Upper lobe of left lung (tissue), 6 donors: ENCODE measurements around the gene GATA5. TPM values are rescaled to one million over a fixed set of nuclear protein-coding genes. Genes with fewer than 3 reads are reported as not detected.

Experiments used
- ATAC-seq, 2 donors: fragments of 200-7000 bp; cut with Tn5 transposase; one replicate each; pipeline ENCODE4 v1.9.1; 2022; ENCODE audit warnings: mild to moderate bottlenecking in 2 of 2, moderate library complexity in 2 of 2; ENCODE audit not compliant: low FRiP score in 2 of 2
- DNase-seq, 2 donors: peaks; one replicate each; pipeline ENCODE4 v3.0.0-alpha.2; 2019 to 2020
- H3K27ac ChIP-seq, 4 donors: fragments of 200-600 bp; sonication (generic); one replicate each; pipeline ENCODE4 v1.5.1; 2016 to 2019
- H3K27me3 ChIP-seq, 4 donors: fragments of 200-600 bp; sonication (generic); one replicate each; pipeline ENCODE4 v1.5.1; 2017 to 2019
- H3K36me3 ChIP-seq, 4 donors: fragments of 200-600 bp; sonication (generic); one replicate each; pipeline ENCODE4 v1.5.1; 2016 to 2019
- H3K4me1 ChIP-seq, 4 donors: fragments of 200-600 bp; sonication (generic); one replicate each; pipeline ENCODE4 v1.5.1; 2018 to 2019
- H3K4me3 ChIP-seq, 4 donors: fragments of 200-600 bp; sonication (generic); one replicate each; pipeline ENCODE4 v1.5.1; 2017 to 2019; ENCODE audit warnings: mild to moderate bottlenecking in 2 of 4, moderate library complexity in 1 of 4
- H3K9me3 ChIP-seq, 4 donors: fragments of 200-600 bp; sonication (generic); one replicate each; pipeline ENCODE4 v1.5.1; 2018 to 2019
- EP300 ChIP-seq, 4 donors: sonication (generic); formaldehyde crosslinking; IDR thresholded peaks; one replicate each; pipeline ENCODE4 v1.5.1; 2017; ENCODE audit warnings: antibody characterized with exemption in 4 of 4, control low read depth in 2 of 4
- POLR2A ChIP-seq, 4 donors: fragments of 450-650 bp; IDR thresholded peaks; one replicate each; pipeline ENCODE4 v1.5.1; 2016 to 2017; ENCODE audit warnings: antibody characterized with exemption in 4 of 4, mild to moderate bottlenecking in 2 of 4
- POLR2AphosphoS5 ChIP-seq, 2 donors: sonication (generic); formaldehyde crosslinking; IDR thresholded peaks; one replicate each; pipeline ENCODE4 v1.5.1; 2017; ENCODE audit warnings: antibody characterized with exemption in 2 of 2
- WGBS, 2 donors: methylation state at CpG; one replicate each; pipeline ENCODE4 v1.1.5; 2017 to 2018; 5-methylcytosine and 5-hydroxymethylcytosine counted together
- total RNA-seq, 6 donors: library from RNA; depleted of rRNA in 4 of 6; stranded (reverse); fragments of >200 nt in 4 of 6; gene quantifications; one replicate each; pipeline versions ENCODE4 v1.1.0 to v1.2.1, GENCODE V29; 2016 to 2021
- TF ChIP-seq, protein P1 (sequence below), 6 experiments: fragments of 450-650 bp in 4 of 6; fragments of 200-600 bp in 2 of 6; sonication (generic) in 2 of 6; IDR thresholded peaks; one replicate each; pipeline ENCODE4 v1.5.1; 2016 to 2019; ENCODE audit warnings: antibody characterized with exemption in 6 of 6
- donor health status: DM: no; HTN: no; CAD: no; lungs with moderate emphysema.
- donor health status: DM: no; HTN: yes; CAD: no; lungs with severe emphysema.

Gene GATA5
- total RNA-seq = 10 to 100 TPM in 1 of 6 donors, 1 to 10 TPM in 4, under 1 TPM in 1; 0.98 to 10.5 (median 2.2) TPM

GRCh38 chr20:62475772-62476055 lies at the start of gene GATA5:
Gene GATA5, minus strand, starts transcription at chr20:62475995. Its CDS starts 474 bp downstream, at chr20:62475521.
- no peaks in the 10 kb centered on the region for H3K36me3 ChIP-seq
- TF ChIP-seq EP300 (IDR thresholded peaks at IDR 0.05) = no peak
- TF ChIP-seq, protein P1, sequence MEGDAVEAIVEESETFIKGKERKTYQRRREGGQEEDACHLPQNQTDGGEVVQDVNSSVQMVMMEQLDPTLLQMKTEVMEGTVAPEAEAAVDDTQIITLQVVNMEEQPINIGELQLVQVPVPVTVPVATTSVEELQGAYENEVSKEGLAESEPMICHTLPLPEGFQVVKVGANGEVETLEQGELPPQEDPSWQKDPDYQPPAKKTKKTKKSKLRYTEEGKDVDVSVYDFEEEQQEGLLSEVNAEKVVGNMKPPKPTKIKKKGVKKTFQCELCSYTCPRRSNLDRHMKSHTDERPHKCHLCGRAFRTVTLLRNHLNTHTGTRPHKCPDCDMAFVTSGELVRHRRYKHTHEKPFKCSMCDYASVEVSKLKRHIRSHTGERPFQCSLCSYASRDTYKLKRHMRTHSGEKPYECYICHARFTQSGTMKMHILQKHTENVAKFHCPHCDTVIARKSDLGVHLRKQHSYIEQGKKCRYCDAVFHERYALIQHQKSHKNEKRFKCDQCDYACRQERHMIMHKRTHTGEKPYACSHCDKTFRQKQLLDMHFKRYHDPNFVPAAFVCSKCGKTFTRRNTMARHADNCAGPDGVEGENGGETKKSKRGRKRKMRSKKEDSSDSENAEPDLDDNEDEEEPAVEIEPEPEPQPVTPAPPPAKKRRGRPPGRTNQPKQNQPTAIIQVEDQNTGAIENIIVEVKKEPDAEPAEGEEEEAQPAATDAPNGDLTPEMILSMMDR (IDR thresholded peaks at IDR 0.05) = no peak
- no peak for TF ChIP-seq POLR2AphosphoS5 (IDR thresholded peaks at IDR 0.05)
- no peak for TF ChIP-seq POLR2A (IDR thresholded peaks at IDR 0.05)
- H3K4me1 ChIP-seq = peaks cover 14 to 28% (median 19%) of the 10 kb centered on the region in 4 donors
- DNase-seq (no peak), ATAC-seq (peak in 1 of 2 donors; percentile 20)
- WGBS, 2 donors = 0% methylated on average over 24 of the region's 37 CpGs; no CpG with 5 or more reads in 1 of the 2 donors
- H3K4me3 ChIP-seq = peak within 1 kb of the TSS; percentile 5 to 52 (median 43)
- H3K27me3 ChIP-seq = peaks cover 0 to 42% (median 22%) of the 10 kb centered on the region in 4 donors
- peak within 1 kb of the TSS; percentile 11 to 69 (median 48) for H3K27ac ChIP-seq
- H3K9me3 ChIP-seq = no peaks in the 10 kb centered on the region

DNA sequence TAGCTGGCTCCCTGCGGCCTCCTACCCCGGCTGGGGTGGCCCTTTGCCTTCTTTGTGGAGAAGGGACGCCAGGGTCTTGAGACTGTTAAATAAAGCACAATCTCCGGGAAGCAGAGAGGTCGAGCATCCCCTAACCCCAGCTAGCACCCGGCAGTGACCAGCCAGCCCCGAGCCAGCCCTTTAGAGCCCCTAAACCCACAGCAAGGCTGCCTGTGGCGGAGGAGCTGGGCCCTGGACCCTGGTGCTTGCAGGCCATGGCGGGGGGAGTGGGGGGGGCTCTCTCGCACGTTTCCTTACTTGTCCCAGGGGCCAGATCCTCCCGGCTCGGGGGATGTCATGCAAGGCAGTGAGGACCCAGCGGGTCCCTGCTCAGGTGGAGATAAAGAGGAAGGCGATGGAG lies 49.2 kb upstream of the GATA5 start:
- no peak for TF ChIP-seq EP300 (IDR thresholded peaks at IDR 0.05)
- TF ChIP-seq, protein P1 (IDR thresholded peaks at IDR 0.05) = no peak
- no peaks in the 10 kb centered on the region for H3K36me3 ChIP-seq
- no peaks in the 10 kb centered on the region for H3K9me3 ChIP-seq
- no peaks in the 10 kb centered on the region for H3K4me1 ChIP-seq
- 45 to 46% methylated on average over 12 to 15 of the region's 15 CpGs for WGBS, 2 donors
- no peak for ATAC-seq
- DNase-seq = peak in 1 of 2 donors; percentile 56
- H3K27ac ChIP-seq = no peak overlapping the region
- peaks cover 0 to 4% (median 0%) of the 10 kb centered on the region in 4 donors for H3K27me3 ChIP-seq
- no peak overlapping the region for H3K4me3 ChIP-seq

GRCh38 chr20:62524505-62524911 lies 48.7 kb upstream of the GATA5 start:
- H3K4me1 ChIP-seq = no peaks in the 10 kb centered on the region
- no peak overlapping the region for H3K4me3 ChIP-seq
- no peak for TF ChIP-seq POLR2A (IDR thresholded peaks at IDR 0.05)
- TF ChIP-seq EP300 (IDR thresholded peaks at IDR 0.05) = no peak
- no peak for TF ChIP-seq POLR2AphosphoS5 (IDR thresholded peaks at IDR 0.05)
- TF ChIP-seq, protein P1 (IDR thresholded peaks at IDR 0.05) = no peak
- DNase-seq = no peak
- H3K27ac ChIP-seq = no peak overlapping the region
- no peak for ATAC-seq
- no peaks in the 10 kb centered on the region for H3K36me3 ChIP-seq
- H3K9me3 ChIP-seq = no peaks in the 10 kb centered on the region
- 9 to 21% methylated on average over 10 of the region's 10 CpGs for WGBS, 2 donors
- peaks cover 0 to 4% (median 0%) of the 10 kb centered on the region in 4 donors for H3K27me3 ChIP-seq

DNA sequence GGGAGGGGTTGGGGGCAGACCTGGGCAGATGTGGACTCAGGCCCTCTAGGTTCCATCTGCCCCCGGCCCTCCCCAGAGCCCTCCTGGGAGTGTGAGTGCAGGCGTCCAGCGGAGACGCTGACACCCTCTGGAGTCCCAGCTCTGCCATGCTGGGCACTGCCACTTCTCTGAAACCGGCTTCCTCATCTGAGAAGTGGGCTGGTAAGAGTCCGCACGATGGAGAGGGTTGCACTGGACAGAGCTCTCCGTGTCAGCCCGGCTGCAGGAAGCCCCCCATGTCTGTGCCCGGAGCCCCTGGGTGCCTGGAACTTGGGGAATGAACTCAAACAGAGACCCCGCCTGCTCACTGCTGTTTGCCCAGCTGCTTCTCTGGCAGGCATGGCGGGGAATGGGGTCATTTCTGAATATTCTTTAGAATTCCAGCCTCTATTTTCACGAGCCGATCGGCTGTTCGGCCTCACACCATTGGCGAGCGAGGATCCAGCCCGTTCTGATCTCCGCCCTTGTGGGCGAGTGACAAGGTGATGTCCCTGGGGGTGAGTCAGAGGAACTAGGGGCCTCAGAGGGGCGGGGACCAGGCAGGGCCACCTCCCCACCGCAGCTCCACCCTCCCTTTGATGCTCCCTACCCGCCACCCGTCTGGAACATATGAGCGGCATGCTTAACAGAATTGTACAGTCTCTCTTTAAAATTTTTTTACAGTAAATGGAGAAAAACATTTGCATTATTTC lies 47.8 kb upstream of the GATA5 start:
- peaks cover 0 to 4% (median 0%) of the 10 kb centered on the region in 4 donors for H3K27me3 ChIP-seq
- no peak overlapping the region for H3K4me3 ChIP-seq
- TF ChIP-seq, protein P1 (IDR thresholded peaks at IDR 0.05) = no peak
- no peak for TF ChIP-seq EP300 (IDR thresholded peaks at IDR 0.05)
- no peak for TF ChIP-seq POLR2AphosphoS5 (IDR thresholded peaks at IDR 0.05)
- no peak for TF ChIP-seq POLR2A (IDR thresholded peaks at IDR 0.05)
- H3K4me1 ChIP-seq = no peaks in the 10 kb centered on the region
- no peak overlapping the region for H3K27ac ChIP-seq
- peak in 1 of 2 donors; percentile 49 for DNase-seq
- no peaks in the 10 kb centered on the region for H3K36me3 ChIP-seq
- WGBS, 2 donors = 60 to 66% methylated on average over 20 to 25 of the region's 26 CpGs
- ATAC-seq = no peak
- H3K9me3 ChIP-seq = no peaks in the 10 kb centered on the region
